CD4-positive, alpha-beta memory T cell (primary cell): ENCODE results near the gene HOXB3. TPM values are rescaled to one million over a fixed set of nuclear protein-coding genes. Genes with fewer than 3 reads are reported as not detected.

Experiments
- CTCF ChIA-PET: fragments of 350-600 bp; sonication (Branson Sonifier 250); formaldehyde crosslinking; loops from one replicate; lab custom pipeline; 2021; ENCODE audit warnings: inconsistent platforms; ENCODE audit not compliant: partially characterized antibody; lab: Charles Lee
- POLR2A ChIA-PET: fragments of 350-600 bp; sonication (Branson Sonifier 250); formaldehyde crosslinking; loops from one replicate; lab custom pipeline; 2021; ENCODE audit not compliant: partially characterized antibody; lab: Charles Lee
- DNase-seq, 5 donors: peaks; one replicate each; pipeline versions ENCODE4 v3.0.0 to v3.0.0-alpha.2; 2020 to 2022; ENCODE audit warnings: mixed read lengths in 1 of 5
- H3K27ac ChIP-seq: one replicate; pipeline ENCODE4 v1.7.0; 2013; ENCODE audit warnings: low read depth, low read length
- H3K27me3 ChIP-seq: 2 replicates; pipeline ENCODE4 v1.7.0; 2013; ENCODE audit warnings: mild to moderate bottlenecking, low read length, moderate library complexity; ENCODE audit not compliant: insufficient read depth
- H3K36me3 ChIP-seq: 2 replicates; pipeline ENCODE4 v1.7.0; 2013; ENCODE audit warnings: mild to moderate bottlenecking, low read length, moderate library complexity; ENCODE audit not compliant: insufficient read depth
- H3K4me1 ChIP-seq: 2 replicates; pipeline ENCODE4 v1.7.0; 2013; ENCODE audit warnings: mild to moderate bottlenecking, low read length, moderate library complexity; ENCODE audit not compliant: insufficient read depth
- H3K4me3 ChIP-seq, 2 donors: one replicate each; pipeline ENCODE4 v1.7.0; 2013; ENCODE audit warnings: low read length in 2 of 2, mild to moderate bottlenecking in 1 of 2
- H3K9me3 ChIP-seq, 2 donors: one replicate each; pipeline ENCODE4 v1.7.0; 2013; ENCODE audit warnings: low read length in 2 of 2, control low read depth in 1 of 2; ENCODE audit not compliant: control insufficient read depth in 1 of 2
- H3K27ac Mint-ChIP-seq, 7 donors: one replicate each; pipeline ENCODE4 v1.8.0; 2020 to 2021; ENCODE audit warnings: mixed read lengths in 7 of 7, mild to moderate bottlenecking in 6 of 7, inconsistent platforms in 3 of 7, moderate library complexity in 3 of 7
- H3K27me3 Mint-ChIP-seq, 2 donors: one replicate each; pipeline ENCODE4 v1.8.0; 2020 to 2021; ENCODE audit warnings: mixed read lengths in 2 of 2
- H3K36me3 Mint-ChIP-seq, 2 donors: one replicate each; pipeline ENCODE4 v1.8.0; 2020 to 2021; ENCODE audit warnings: mixed read lengths in 2 of 2, inconsistent platforms in 1 of 2, mild to moderate bottlenecking in 1 of 2
- H3K4me1 Mint-ChIP-seq, 4 donors: one replicate each; pipeline ENCODE4 v1.8.0; 2020 to 2021; ENCODE audit warnings: mixed read lengths in 4 of 4, mild to moderate bottlenecking in 1 of 4
- H3K4me3 Mint-ChIP-seq, 8 donors: one replicate each; pipeline ENCODE4 v1.8.0; 2020 to 2021; ENCODE audit warnings: mixed read lengths in 8 of 8, mild to moderate bottlenecking in 7 of 8, moderate library complexity in 6 of 8, inconsistent platforms in 3 of 8
- H3K9me3 Mint-ChIP-seq, 8 donors: one replicate each; pipeline ENCODE4 v1.8.0; 2020 to 2021; ENCODE audit warnings: mixed read lengths in 8 of 8, mild to moderate bottlenecking in 5 of 8, inconsistent platforms in 3 of 8, moderate library complexity in 1 of 8
- intact Hi-C: fragments of 100-400 bp; cut with micrococcal nuclease; formaldehyde crosslinking; loops from one replicate; pipeline ENCODE4 v1.15.1; 2023
- polyA plus RNA-seq, 2 donors: library from polyadenylated mRNA; unstranded; fragments of 300-500 nt; fragmentation: Illumina TruSeq; gene quantifications; one replicate each; pipeline ENCODE4 v1.2.3, GENCODE V29; 2021
- total RNA-seq, 2 experiments: library from RNA; stranded (reverse); gene quantifications; one replicate each; pipeline ENCODE4 v1.2.3, GENCODE V29; 2021

Gene HOXB3
- 10 to 100 TPM; 11.2 to 14.5 TPM for total RNA-seq
- under 1 TPM in 1 of 2 donors, not detected in 1; 0.10 TPM for polyA plus RNA-seq

DNA sequence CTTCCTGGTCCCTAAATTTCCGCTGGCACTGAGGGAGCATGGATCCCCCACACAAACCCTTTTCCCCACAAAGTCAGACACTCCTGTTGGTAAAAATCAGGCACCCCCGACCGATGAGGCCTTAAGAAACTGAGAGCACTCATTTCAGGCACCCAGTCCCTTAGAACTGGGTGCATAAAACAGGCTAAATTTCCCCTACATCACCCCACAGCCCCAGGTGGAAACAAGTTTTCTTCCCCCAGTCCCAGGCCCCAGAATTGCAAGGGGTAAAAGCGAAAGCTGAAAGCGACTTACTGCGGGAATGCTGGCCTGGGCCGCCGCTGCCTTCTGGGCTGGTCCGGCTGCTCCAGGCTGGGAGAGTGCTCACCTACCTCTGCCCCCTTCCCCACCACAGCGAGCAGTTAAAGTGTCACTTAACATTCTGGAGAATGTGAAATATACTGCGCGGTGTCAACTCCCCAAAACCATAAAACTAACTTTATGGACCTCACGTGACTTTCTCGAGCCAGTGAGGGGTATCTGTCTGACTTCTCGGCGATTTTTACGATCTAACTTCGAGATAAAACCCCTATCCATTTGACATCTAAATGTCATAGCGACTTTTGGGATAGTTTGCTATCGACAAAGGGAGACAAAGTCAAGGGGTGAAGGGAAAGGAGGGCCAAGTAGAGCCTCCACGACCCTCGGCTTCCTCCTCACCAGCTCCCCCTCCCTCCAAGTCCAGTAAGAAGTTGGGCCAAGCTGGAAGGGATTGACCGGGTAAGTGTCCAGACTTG is at the start of gene HOXB3:
TSS of gene HOXB3 (minus strand) at position 411 of the 776 bp plus-strand sequence. CDS start 37,767 bp downstream, outside the sequence.
- DNase-seq = no peak
- Mint-ChIP-seq H3K4me3 (peak within 1 kb of the TSS in 1 of 8 donors; percentile 59), H3K9me3 (peaks cover 0 to 2% (median 0%) of the 10 kb centered on the region in 8 donors), H3K27ac (no peak within 1 kb of the TSS), H3K27me3 (peaks cover 42 to 67% of the 10 kb centered on the region in 2 donors), H3K4me1 (peaks cover 17 to 46% (median 35%) of the 10 kb centered on the region in 4 donors), H3K36me3 (peaks cover 0 to 5% of the 10 kb centered on the region in 2 donors)
- Histone ChIP-seq H3K4me1 (peaks cover 33% of the 10 kb centered on the region), H3K27me3 (peaks cover 38% of the 10 kb centered on the region), H3K9me3 (no peaks in the 10 kb centered on the region), H3K36me3 (no peaks in the 10 kb centered on the region), H3K4me3 (no peak within 1 kb of the TSS), H3K27ac (no peak within 1 kb of the TSS)
- CTCF ChIA-PET = interaction anchor here (1.3 to 6.0 kb wide), 7 partner anchors 98 to 281 kb away, joined by 3 to 59 read pairs (median 7); no protein-coding TSS in a partner anchor
- intact Hi-C loops = loop anchor here (5.0 kb wide), 1 partner anchor 563 kb away; no protein-coding TSS in a partner anchor
- POLR2A ChIA-PET = no interaction called here

DNA sequence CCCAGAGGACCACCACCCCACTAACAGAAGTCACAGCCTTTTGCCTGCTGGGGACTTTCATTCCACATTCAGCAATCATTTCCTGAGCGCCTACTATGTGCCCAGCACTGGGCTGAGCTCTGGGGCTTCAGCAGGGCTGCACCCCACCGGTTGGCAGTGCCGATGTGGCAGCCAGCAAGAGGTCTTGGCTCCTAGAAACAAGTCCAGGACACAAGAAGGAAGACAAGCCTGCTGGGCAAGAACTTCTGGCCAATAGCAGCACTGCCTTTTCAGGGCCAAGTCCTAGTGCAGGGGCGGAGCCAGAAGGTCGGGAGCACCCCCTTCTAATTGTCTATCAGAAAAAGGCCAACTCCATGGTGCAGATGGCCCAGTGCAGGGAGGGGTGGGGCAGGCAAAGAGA is 49.1 kb upstream of the HOXB3 start:
- Mint-ChIP-seq H3K36me3 (no peaks in the 10 kb centered on the region), H3K27ac (no peak overlapping the region), H3K9me3 (no peaks in the 10 kb centered on the region), H3K27me3 (peaks cover 75 to 82% of the 10 kb centered on the region in 2 donors), H3K4me1 (peaks cover 4 to 19% (median 13%) of the 10 kb centered on the region in 4 donors), H3K4me3 (no peak overlapping the region)
- H3K27me3 ChIP-seq = peaks cover 67% of the 10 kb centered on the region
- H3K36me3 ChIP-seq = no peaks in the 10 kb centered on the region
- H3K4me1 ChIP-seq = peaks cover 8% of the 10 kb centered on the region
- ChIA-PET POLR2A (no interaction called here), CTCF (no interaction called here)
- no peak for DNase-seq
- H3K9me3 ChIP-seq = no peaks in the 10 kb centered on the region
- H3K4me3 ChIP-seq = no peak overlapping the region
- intact Hi-C loops = no loop called here
- H3K27ac ChIP-seq = no peak overlapping the region

DNA sequence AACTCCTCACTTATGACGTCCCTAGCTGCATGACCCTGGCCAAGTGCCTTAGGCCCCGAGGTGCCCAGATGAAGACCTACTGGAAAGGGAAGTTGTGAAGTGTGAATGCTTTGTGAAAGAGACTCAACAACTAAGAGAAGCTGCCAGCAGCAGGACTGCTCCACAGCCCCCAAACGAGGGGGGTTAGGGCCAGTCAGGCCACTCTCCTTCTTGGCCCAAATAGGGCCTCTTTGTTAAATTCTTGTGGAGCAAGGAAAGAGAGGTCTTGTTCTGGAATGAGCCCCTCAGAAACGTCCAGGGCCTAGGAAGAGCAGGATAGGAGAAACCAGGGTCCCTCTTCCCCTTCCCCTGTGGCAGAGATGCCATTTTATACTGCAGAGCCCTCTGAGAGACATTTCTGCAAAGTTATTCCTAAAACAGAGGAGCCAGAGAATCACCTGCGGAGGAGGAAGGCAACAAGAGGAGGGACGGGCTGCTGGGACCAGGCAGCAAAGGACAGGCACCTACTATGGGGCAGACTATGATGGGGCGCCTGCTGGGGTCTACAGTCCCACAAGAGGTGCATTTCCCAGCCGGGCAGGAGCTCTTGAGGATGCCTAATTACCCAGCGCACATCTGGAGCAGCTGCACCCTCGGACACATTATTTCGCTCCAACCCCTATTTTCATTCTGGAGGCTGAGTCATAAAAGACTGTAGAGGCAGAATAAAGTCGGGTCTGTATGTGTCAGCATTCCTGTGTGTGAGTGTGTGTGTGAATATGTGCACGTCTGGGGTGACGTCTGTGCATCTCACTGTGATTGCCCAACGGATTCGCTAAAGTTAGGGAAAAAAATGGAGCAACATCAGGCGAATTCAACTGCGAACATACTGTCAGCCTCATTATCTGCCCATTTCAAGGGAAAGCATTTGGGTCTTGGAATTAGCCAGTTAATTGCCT is 47.6 kb upstream of the HOXB3 start:
- no peaks in the 10 kb centered on the region for H3K36me3 ChIP-seq
- peaks cover 0 to 5% of the 10 kb centered on the region in 2 donors for H3K36me3 Mint-ChIP-seq
- no peak overlapping the region for H3K27ac Mint-ChIP-seq
- ChIA-PET CTCF (interaction anchor here (0.9 to 3.9 kb wide), 7 partner anchors 8 to 42 kb away, joined by 3 to 31 read pairs (median 6); partner anchors contain the start of gene HOXB9), POLR2A (no interaction called here)
- peaks cover 4 to 23% (median 16%) of the 10 kb centered on the region in 4 donors for H3K4me1 Mint-ChIP-seq
- peaks cover 15% of the 10 kb centered on the region for H3K4me1 ChIP-seq
- H3K27me3 ChIP-seq = peaks cover 69% of the 10 kb centered on the region
- peak overlapping the region in 1 of 8 donors; percentile 25 for H3K4me3 Mint-ChIP-seq
- no peak overlapping the region for H3K27ac ChIP-seq
- peaks cover 69 to 73% of the 10 kb centered on the region in 2 donors for H3K27me3 Mint-ChIP-seq
- DNase-seq = no peak
- no peaks in the 10 kb centered on the region for H3K9me3 ChIP-seq
- intact Hi-C loops = no loop called here
- H3K4me3 ChIP-seq = no peak overlapping the region
- H3K9me3 Mint-ChIP-seq = no peaks in the 10 kb centered on the region

DNA sequence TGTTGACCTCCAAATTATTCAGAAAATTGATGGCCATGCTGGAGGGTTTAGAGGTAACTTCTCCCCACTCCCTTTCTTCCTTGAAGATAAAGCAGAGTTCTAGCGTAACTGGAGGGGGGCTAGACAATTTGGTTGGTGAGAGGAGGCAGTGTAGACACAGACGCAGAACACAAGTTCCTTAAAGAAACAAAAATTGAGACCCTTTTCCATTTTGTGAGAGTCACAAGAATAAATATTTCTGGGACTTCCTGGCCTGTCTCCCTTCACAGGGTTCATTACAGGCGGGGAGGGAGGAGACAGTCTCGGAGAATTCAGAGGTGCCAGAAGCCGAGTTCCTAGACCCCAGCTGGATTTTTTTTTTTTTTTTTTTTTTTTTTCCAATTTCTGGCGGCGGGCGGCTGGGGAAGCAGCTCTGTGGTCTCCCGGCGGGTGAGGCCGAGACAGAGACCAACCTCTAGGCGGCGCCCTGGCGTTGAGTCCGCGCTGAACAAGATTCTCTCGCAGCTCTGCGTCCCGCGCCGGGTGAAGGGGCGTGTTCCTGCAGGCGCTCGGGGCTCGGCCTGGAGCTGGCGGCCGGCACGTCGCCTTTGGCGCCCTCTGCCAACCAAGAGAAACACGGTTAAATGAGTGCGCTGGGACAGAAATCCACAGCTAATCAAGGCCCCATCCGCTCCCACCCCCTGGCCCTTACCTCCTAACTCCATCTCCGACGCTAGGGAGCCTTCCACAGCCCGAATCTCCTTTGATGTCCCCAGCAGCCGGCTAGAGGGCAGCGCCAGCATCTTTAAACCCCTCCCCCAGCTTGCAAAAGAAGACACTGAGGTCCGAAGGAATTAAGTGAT is 46.4 kb upstream of the HOXB3 start:
- Mint-ChIP-seq H3K9me3 (no peaks in the 10 kb centered on the region), H3K27ac (peak overlapping the region in 1 of 7 donors; percentile 55), H3K4me1 (peaks cover 1 to 19% (median 11%) of the 10 kb centered on the region in 4 donors), H3K27me3 (peaks cover 64 to 78% of the 10 kb centered on the region in 2 donors), H3K36me3 (peaks cover 0 to 7% of the 10 kb centered on the region in 2 donors), H3K4me3 (peak overlapping the region in 5 of 8 donors; percentile 6 to 46 (median 29))
- intact Hi-C loops = no loop called here
- Histone ChIP-seq H3K27ac (no peak overlapping the region), H3K4me3 (no peak overlapping the region), H3K9me3 (no peaks in the 10 kb centered on the region), H3K36me3 (no peaks in the 10 kb centered on the region), H3K27me3 (peaks cover 64% of the 10 kb centered on the region), H3K4me1 (peaks cover 15% of the 10 kb centered on the region)
- POLR2A ChIA-PET = interaction anchor here (1.2 kb wide), 1 partner anchor 10 kb away, joined by 3 read pairs; no protein-coding TSS in a partner anchor
- CTCF ChIA-PET = interaction anchor here (0.6 to 3.9 kb wide), 20 partner anchors 9 to 634 kb away, joined by 3 to 31 read pairs (median 3); partner anchors contain the start of genes HOXB6 and HOXB9
- peak in 3 of 5 donors; percentile 45 to 65 (median 60) for DNase-seq

DNA sequence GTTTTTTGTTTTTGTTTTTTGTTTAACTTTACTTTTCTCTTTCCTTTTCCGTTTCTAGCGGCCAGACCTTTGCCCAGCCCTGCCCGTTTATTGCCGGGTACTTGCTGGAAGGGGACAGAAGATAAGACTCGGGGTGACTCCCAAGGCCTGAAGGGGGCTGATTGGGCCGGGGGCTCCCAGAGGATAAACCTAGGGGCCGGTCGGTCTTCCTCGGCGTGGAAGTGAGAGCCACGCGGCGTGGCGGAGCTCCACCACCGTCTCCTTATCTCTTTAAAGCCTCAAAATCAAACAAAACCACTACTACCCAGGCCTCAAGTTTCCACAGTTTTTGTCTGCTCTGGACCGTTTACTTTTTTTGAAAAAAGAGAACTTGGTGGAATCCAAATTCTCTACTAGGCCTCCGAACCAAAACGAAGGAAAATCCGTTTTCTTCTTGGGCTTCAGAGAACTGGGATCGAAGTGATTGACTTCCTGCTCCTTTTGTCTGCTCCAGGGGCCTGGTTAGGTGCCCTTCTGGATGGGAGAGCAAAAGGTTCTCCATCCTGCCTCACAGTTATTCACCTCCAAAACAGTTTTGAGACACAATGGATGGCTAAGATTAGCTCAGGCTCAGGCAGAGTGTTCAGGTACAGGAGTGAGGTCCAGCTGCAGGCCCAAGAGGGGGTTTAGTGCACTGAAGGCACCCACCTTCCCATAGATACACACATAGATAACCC is 44.6 kb upstream of the HOXB3 start:
- Mint-ChIP-seq H3K27me3 (peaks cover 65 to 79% of the 10 kb centered on the region in 2 donors), H3K4me3 (peak overlapping the region in 5 of 8 donors; percentile 30 to 79 (median 42))

DNA sequence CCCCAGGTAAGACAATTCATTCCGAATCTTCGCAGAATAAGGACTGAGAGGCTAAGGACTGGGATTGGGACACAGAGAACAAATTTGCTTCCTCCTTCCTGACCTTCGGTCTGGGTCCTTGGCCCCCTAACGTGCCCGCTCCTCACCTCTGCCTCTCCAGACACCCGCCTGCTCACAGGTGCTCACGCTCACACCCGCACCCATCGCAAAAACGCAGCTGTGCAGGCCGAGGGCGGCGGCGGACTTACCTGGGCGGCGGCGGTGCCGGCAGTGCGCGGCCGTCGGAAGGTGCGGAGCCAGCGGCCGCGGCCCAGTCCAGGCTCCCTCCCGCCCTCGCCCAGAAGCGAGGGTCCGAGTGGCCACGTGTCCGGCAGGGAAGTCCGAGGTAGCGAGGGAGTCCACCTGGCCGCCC is 43.2 kb upstream of the HOXB3 start:
- no peak overlapping the region for H3K27ac ChIP-seq
- peaks cover 66 to 78% of the 10 kb centered on the region in 2 donors for H3K27me3 Mint-ChIP-seq
- peaks cover 15% of the 10 kb centered on the region for H3K4me1 ChIP-seq
- H3K36me3 Mint-ChIP-seq = peaks cover 0 to 7% of the 10 kb centered on the region in 2 donors
- ChIA-PET CTCF (no interaction called here), POLR2A (no interaction called here)
- H3K4me1 Mint-ChIP-seq = peaks cover 0 to 20% (median 8%) of the 10 kb centered on the region in 4 donors
- H3K4me3 ChIP-seq = no peak overlapping the region
- H3K27me3 ChIP-seq = peaks cover 68% of the 10 kb centered on the region
- no peaks in the 10 kb centered on the region for H3K36me3 ChIP-seq
- no peak for DNase-seq
- no peaks in the 10 kb centered on the region for H3K9me3 Mint-ChIP-seq
- intact Hi-C loops = no loop called here
- H3K4me3 Mint-ChIP-seq = no peak overlapping the region
- no peaks in the 10 kb centered on the region for H3K9me3 ChIP-seq
- no peak overlapping the region for H3K27ac Mint-ChIP-seq

More for the DNA sequence above, 44.6 kb upstream of the HOXB3 start:
- CTCF ChIA-PET = interaction anchor here (3.9 kb wide), 1 partner anchor 10 kb away, joined by 31 read pairs; the partner anchor contains the start of gene HOXB9
- Histone ChIP-seq H3K9me3 (no peaks in the 10 kb centered on the region), H3K27ac (no peak overlapping the region), H3K4me1 (peaks cover 15% of the 10 kb centered on the region), H3K4me3 (no peak overlapping the region), H3K27me3 (peaks cover 60% of the 10 kb centered on the region), H3K36me3 (no peaks in the 10 kb centered on the region)
- intact Hi-C loops = no loop called here
- POLR2A ChIA-PET = no interaction called here
- no peak for DNase-seq
- Mint-ChIP-seq H3K36me3 (peaks cover 0 to 7% of the 10 kb centered on the region in 2 donors), H3K9me3 (no peaks in the 10 kb centered on the region), H3K4me1 (peaks cover 0 to 15% (median 8%) of the 10 kb centered on the region in 4 donors), H3K27ac (peak overlapping the region in 1 of 7 donors; percentile 16)
